KMS-11 (cell line): ENCODE measurements around the gene NINJ2.

Source experiments
- H2AFZ ChIP-seq: fragments of 200-600 bp; sonication (generic); 2 replicates; pipeline ENCODE4 v1.6.1; 2016; ENCODE audit warnings: antibody characterized with exemption, mixed run types, low read depth
- H3K27ac ChIP-seq: fragments of 200-600 bp; sonication (generic); 2 replicates; pipeline ENCODE4 v1.6.1; 2016; ENCODE audit warnings: mild to moderate bottlenecking, mixed run types
- H3K27me3 ChIP-seq: fragments of 200-600 bp; sonication (generic); 2 replicates; pipeline ENCODE4 v1.6.1; 2017; ENCODE audit warnings: mild to moderate bottlenecking, low read depth, mixed run types, moderate library complexity; ENCODE audit not compliant: insufficient read depth
- H3K36me3 ChIP-seq: fragments of 200-600 bp; sonication (generic); 2 replicates; pipeline ENCODE4 v1.6.1; 2017; ENCODE audit warnings: mild to moderate bottlenecking, mixed run types; ENCODE audit not compliant: insufficient read depth
- H3K4me1 ChIP-seq: fragments of 200-600 bp; sonication (generic); 2 replicates; pipeline ENCODE4 v1.6.1; 2016; ENCODE audit warnings: mild to moderate bottlenecking, low read depth, mixed run types; ENCODE audit not compliant: poor library complexity, severe bottlenecking
- H3K4me2 ChIP-seq: fragments of 200-600 bp; sonication (generic); 2 replicates; pipeline ENCODE4 v1.7.0; 2016; ENCODE audit warnings: mild to moderate bottlenecking, mixed run types
- H3K4me3 ChIP-seq: fragments of 200-600 bp; sonication (generic); IDR thresholded peaks from 2 replicates; pipeline ENCODE4 v1.6.1; 2017; ENCODE audit warnings: low read depth, low read length, mixed read lengths; ENCODE audit not compliant: insufficient read depth
- H3K79me2 ChIP-seq: fragments of 200-600 bp; sonication (generic); 2 replicates; pipeline ENCODE4 v1.6.1; 2016; ENCODE audit warnings: low read depth, mixed run types; ENCODE audit not compliant: insufficient read depth
- H3K9ac ChIP-seq: fragments of 200-600 bp; sonication (generic); 2 replicates; pipeline ENCODE4 v1.6.1; 2016; ENCODE audit warnings: mild to moderate bottlenecking, mixed run types
- H4K20me1 ChIP-seq: fragments of 200-600 bp; sonication (generic); 2 replicates; pipeline ENCODE4 v1.6.1; 2016; ENCODE audit warnings: mild to moderate bottlenecking, mixed run types; ENCODE audit not compliant: insufficient read depth
- TF ChIP-seq, protein P1 (sequence below): fragments of 200-600 bp; sonication (generic); conservative IDR thresholded peaks from 2 replicates; pipeline ENCODE4 v1.6.1; 2017; ENCODE audit warnings: low read depth, mild to moderate bottlenecking, antibody characterized with exemption, low read length, moderate library complexity, mixed read lengths

NINJ2 gene

DNA sequence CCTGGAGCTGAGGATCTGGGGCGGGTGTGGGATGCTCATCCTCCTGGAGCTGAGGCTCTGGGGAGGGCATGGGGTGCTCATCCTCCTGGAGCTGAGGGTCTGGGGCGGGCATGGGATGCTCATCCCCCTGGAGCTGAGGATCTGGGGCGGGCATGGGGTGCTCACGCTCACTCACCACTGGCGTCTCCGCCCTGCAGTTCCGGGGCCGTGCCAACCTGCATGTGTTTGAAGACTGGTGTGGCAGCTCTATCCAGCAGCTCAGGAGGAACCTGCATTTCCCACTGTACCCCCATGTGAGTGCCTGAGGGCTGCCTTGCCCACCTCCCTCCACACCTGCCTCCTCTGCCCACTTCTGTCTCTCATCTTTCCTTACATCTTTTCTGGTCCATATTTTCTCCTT is 119.1 kb downstream of the NINJ2 start:
- no peak overlapping the region for H3K4me3 ChIP-seq
- H3K4me1 ChIP-seq = peaks cover 6% of the 10 kb centered on the region
- no peaks in the 10 kb centered on the region for H3K79me2 ChIP-seq
- H3K27ac ChIP-seq = no peak overlapping the region
- no peak overlapping the region for H3K9ac ChIP-seq
- TF ChIP-seq, protein P1, sequence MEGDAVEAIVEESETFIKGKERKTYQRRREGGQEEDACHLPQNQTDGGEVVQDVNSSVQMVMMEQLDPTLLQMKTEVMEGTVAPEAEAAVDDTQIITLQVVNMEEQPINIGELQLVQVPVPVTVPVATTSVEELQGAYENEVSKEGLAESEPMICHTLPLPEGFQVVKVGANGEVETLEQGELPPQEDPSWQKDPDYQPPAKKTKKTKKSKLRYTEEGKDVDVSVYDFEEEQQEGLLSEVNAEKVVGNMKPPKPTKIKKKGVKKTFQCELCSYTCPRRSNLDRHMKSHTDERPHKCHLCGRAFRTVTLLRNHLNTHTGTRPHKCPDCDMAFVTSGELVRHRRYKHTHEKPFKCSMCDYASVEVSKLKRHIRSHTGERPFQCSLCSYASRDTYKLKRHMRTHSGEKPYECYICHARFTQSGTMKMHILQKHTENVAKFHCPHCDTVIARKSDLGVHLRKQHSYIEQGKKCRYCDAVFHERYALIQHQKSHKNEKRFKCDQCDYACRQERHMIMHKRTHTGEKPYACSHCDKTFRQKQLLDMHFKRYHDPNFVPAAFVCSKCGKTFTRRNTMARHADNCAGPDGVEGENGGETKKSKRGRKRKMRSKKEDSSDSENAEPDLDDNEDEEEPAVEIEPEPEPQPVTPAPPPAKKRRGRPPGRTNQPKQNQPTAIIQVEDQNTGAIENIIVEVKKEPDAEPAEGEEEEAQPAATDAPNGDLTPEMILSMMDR = no peak
- no peaks in the 10 kb centered on the region for H3K27me3 ChIP-seq
- H2AFZ ChIP-seq = no peak overlapping the region
- H3K36me3 ChIP-seq = no peaks in the 10 kb centered on the region
- no peak overlapping the region for H3K4me2 ChIP-seq
- no peaks in the 10 kb centered on the region for H4K20me1 ChIP-seq

DNA sequence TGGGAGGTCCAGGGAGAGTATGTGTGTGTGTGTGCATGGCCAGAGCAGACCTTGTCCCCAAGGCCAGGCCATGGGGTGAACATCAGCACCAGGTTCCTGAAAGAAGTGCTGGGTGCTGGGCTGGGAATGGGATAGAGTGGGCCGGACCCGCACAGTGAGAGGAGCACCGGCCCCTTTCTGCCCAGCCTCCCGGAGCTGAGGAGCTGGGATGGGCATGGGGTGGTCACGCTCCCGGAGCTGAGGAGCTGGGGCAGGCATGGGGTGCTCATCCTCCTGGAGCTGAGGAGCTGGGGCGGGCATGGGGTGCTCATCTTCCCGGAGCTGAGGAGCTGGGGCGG is 120.2 kb downstream of the NINJ2 start:
- no peaks in the 10 kb centered on the region for H3K79me2 ChIP-seq
- H3K4me3 ChIP-seq = no peak overlapping the region
- H3K4me2 ChIP-seq = no peak overlapping the region
- H3K27me3 ChIP-seq = no peaks in the 10 kb centered on the region
- no peaks in the 10 kb centered on the region for H3K36me3 ChIP-seq
- peaks cover 6% of the 10 kb centered on the region for H3K4me1 ChIP-seq
- no peaks in the 10 kb centered on the region for H4K20me1 ChIP-seq
- TF ChIP-seq, protein P1 = no peak
- no peak overlapping the region for H3K27ac ChIP-seq
- H2AFZ ChIP-seq = no peak overlapping the region
- no peak overlapping the region for H3K9ac ChIP-seq

DNA sequence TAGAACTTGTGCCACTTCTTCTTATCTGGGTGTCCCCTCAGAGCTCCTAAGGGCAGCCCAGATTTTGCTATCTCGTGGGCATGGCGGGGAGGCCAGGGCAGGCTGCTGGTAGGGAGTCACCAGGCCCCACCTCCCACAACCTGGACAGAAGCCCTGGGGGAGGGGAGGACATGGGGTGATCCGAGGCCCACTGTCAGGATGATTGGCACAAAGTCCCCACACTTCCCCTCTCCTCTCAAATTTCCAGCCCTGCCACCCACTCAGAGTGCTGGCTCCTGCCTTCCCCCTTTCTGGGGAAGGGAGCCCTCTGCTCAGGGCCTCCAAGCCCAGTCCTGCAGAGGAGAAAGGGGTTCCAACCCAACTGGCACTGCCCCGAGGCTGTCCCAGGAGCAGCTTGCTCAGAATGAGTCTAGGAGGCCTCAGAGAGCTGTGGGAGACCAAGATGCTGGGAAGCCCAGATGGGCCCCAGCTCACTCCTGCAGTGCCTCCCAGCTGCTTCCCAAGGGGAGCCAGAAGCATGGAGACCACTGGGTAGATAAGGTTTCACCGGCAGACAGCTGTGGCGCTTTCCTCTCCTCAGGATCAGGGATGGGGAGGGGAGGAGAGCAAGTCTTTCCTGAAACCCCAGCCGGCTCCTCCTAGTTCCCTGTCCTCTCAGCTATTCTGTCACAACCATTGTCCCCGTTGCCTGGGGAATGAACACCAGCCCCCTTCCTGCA is 120.7 kb downstream of the NINJ2 start:
- no peaks in the 10 kb centered on the region for H3K79me2 ChIP-seq
- TF ChIP-seq, protein P1 = no peak
- H4K20me1 ChIP-seq = no peaks in the 10 kb centered on the region
- H3K27me3 ChIP-seq = no peaks in the 10 kb centered on the region
- H3K4me1 ChIP-seq = peaks cover 6% of the 10 kb centered on the region
- no peak overlapping the region for H3K9ac ChIP-seq
- no peak overlapping the region for H3K4me3 ChIP-seq
- H3K4me2 ChIP-seq = no peak overlapping the region
- no peak overlapping the region for H2AFZ ChIP-seq
- H3K36me3 ChIP-seq = no peaks in the 10 kb centered on the region
- no peak overlapping the region for H3K27ac ChIP-seq

DNA sequence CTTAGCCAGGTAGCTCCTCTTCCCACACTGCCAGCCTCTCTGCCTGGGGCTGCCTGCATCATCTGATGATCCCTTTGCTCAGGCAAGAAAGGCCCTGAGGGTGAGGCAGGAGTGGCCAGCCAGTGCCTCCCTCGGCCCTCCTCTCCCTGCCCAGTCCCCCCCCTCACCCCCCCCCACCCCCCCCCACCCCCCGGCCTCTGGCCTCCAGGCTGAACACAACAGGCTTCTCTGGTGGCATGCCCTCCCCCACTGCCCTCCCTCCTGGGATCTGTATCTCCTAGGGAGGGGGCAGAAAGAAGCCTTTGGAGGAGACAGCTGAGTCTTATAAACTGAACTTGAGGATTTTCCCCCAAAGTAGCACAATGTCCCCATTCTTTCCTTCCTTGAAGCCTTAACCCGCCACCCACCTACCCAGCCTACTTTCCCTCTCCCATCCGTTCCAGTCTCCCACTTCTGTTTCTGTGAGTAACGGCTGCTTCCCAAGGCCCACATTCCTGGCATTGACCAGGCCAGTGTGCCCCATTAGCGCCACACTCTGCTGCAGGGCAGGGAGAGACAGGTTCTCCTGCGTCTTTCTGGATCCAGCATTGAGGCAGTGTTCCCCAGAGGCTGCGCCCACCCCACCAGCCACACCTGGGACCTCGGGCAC is 121.4 kb downstream of the NINJ2 start:
- Histone ChIP-seq H3K9ac (no peak overlapping the region), H3K4me2 (no peak overlapping the region), H3K27me3 (no peaks in the 10 kb centered on the region), H3K4me1 (no peaks in the 10 kb centered on the region), H3K36me3 (no peaks in the 10 kb centered on the region), H3K27ac (no peak overlapping the region), H4K20me1 (no peaks in the 10 kb centered on the region), H3K79me2 (no peaks in the 10 kb centered on the region), H2AFZ (no peak overlapping the region), H3K4me3 (no peak overlapping the region)
- TF ChIP-seq, protein P1 = no peak
